HG03575 (cell line): Measurements from ENCODE around the gene PSTPIP1.
"Not testable (repeated sequence)": the region's sequence is repeated elsewhere in the genome, so short reads cannot be mapped to it uniquely, and the experiment has no call there.

Experiments
- ATAC-seq: cut with Tn5 transposase; IDR thresholded peaks from one replicate; pipeline ENCODE4 v1.9.1; 2021; ENCODE audit not compliant: unreplicated experiment, insufficient number of reproducible peaks, low FRiP score; ENCODE audit errors: extremely low read depth

The PSTPIP1 gene

GRCh38 chr15:76994971-76995945, at the start of gene PSTPIP1:
Gene PSTPIP1, plus strand, starts transcription at chr15:76995126. Its CDS starts 448 bp downstream, at chr15:76995574.
- ATAC-seq = no peak

DNA sequence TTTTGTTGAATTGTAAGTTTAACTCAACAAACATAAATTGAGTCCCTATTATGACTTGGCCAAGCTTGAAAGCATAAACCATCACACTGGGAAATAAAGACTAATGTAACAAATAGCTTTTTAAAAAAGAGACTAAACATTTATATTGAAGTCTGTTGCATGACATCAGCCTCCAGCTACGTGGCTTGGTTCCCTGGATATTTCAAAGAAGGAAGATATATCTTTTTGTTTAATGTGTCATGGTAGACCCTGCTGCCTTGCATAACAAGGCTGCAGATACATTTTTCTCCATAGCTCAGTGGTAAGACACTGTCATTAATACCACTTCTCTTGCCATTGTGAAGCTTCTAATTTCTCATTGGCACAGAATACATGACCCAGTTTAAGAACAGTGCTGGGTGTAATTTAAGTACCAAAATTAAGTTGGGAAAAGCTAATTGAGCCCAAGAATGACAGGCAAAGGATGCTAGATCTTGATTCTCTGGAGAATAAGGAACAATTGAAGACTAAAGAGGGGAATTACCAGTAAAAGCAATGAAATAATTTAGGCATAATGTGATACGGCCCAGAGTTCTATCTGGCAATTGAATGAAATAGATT, 49.3 kb upstream of the PSTPIP1 start:
- no peak for ATAC-seq

DNA sequence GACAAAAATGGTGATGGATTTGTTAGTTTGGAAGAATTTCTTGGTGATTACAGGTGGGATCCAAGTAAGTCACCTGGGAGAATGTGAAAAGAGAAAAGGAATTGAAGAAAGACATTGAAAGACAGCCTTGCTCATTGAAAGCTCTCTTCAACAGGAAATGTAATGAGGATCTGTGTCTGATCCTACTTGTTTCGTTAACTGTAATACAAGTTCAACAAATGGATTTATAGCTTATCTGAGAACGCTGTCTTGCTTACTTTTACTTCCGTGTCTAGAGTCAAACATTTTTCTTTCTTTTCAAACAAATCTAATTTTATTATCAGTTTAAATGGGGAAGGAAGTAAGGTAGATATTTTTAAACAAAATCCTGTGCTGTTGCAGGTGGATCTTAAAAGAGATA, 47.5 kb upstream of the PSTPIP1 start:
- no peak for ATAC-seq

GRCh38 chr15:76951220-76951619, 43.7 kb upstream of the PSTPIP1 start:
- ATAC-seq = no peak

- no peak for ATAC-seq
Observed at GRCh38 chr15:76953913-76954312, 41.0 kb upstream of the PSTPIP1 start.

DNA sequence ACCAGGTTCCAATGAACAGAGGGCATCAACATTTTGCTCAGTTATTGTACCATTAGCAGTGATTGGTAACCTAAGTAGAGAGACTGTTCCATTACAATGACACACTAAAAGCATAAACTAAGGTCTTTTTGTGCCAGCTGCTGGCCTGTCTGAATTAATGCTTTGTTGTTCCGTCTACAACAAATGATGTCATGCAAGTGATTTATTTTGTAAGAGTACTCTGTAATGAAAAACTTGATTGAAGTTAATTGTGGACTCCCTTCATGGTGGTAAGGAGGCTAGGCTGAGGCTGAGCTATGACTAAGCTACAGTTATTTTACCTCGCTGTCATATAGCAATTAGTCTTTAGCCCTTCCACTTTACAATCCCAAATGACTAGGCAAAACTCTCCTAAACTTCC, 40.2 kb upstream of the PSTPIP1 start:
- ATAC-seq = no peak

- no peak for ATAC-seq
Observed at GRCh38 chr15:76961268-76962011, 33.5 kb upstream of the PSTPIP1 start.

- no peak for ATAC-seq
Observed at GRCh38 chr15:76962337-76963013, 32.5 kb upstream of the PSTPIP1 start.

- no peak for ATAC-seq
Observed at GRCh38 chr15:76963596-76963995, 31.3 kb upstream of the PSTPIP1 start.

GRCh38 chr15:76964157-76964556, 30.8 kb upstream of the PSTPIP1 start:
- ATAC-seq = no peak

GRCh38 chr15:76966051-76966450, 28.9 kb upstream of the PSTPIP1 start:
- ATAC-seq = not testable (repeated sequence)

GRCh38 chr15:76967067-76967466, 27.9 kb upstream of the PSTPIP1 start:
- no peak for ATAC-seq

DNA sequence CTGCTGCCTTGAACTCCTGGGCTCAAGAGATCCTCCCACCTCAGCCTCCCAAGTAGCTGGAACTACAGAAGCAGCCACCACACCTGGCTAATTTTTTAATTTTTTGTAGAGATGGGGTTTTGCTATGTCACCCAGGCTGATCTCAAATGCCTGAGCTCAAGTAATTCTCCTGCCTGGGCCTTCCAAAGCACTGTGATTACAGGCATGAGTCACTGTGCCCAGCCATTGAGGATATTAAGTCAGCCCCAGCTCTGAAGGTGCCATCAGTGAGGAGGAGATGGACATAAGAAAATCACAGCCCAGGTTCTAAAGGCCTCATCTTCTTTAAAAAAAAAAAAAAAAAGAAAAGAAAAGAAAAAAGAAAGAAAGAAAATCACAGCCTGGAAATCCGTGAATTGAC, 26.6 kb upstream of the PSTPIP1 start:
- no peak for ATAC-seq

DNA sequence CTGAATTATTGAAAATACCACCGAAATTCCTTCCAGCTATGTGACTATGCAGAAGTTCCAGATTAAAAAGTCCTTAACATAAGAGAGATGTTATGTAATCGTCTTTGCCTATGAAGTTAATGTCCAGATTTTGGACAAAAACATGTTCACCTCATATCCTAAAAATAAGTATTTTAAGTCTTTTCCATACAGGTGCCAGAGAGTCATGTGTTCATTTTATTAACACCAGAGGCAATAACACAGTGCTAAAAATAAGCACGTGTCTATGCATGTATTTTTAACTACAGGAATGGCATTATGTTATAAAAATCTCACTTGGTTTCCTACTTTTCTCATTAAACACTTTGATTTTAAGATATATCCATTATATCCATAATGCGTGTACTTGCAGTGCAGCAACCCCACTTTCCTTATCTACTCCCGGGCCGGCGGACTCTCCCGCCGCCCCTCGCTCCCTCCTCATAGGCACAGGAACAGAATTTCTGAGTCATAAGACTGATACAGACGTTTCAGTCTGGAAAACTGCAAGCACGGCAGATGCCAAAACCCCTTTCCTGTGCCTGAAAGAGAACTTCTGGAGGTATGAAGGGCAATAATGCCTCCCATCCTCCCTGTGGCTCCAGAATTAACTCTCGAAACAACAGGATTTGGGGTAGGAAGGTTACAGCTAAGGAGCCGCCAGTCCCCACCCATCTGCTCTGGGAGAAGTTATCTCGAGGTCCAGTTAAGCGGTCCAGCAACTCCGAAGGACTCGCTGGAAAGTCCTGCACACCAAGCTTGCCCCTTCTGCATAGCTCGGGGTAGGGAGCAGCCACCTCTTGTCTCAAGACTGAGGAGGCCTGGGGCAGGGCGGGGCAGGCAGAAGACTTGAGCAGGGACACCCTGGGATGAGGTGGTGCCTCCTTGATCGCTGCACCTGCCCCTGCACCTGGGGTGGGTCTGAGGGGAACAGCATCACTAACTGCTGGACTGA, 22.3 kb upstream of the PSTPIP1 start:
- no peak for ATAC-seq

GRCh38 chr15:76973362-76973743, 21.6 kb upstream of the PSTPIP1 start:
- ATAC-seq = no peak

- no peak for ATAC-seq
Observed at GRCh38 chr15:76973906-76974305, 21.0 kb upstream of the PSTPIP1 start.

DNA sequence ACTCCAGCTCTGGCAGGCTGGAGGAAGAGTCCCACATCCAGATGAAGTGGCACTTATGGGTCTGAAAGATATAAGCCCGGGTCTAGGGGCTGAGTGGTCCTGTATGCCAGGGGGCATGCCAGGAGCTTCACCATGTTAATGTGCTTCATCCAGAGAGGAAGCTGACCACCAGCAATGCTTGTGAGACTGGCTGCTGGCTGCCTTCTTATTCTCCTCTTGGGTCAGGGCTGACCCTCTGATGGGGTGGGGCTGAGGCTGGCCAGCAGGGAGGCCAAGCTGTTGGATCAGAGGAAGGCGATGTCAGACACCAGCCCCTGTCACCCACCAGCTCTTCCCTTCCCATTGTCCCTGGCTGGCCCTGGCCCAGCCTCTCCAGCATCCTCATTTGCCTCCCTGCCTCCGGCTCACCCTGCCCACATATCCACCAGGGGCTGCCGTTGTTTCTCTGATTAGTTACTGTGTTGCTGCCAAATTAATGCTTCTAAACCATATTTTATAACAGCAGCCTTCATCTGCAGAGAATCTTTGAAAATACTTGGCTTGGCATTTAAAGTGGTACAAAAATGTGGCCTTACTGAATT, 20.4 kb upstream of the PSTPIP1 start:
- no peak for ATAC-seq

GRCh38 chr15:76976141-76976540, 18.8 kb upstream of the PSTPIP1 start:
- no peak for ATAC-seq
